LNCAP (cell line): ENCODE measurements around the gene ECD.

Experiments
- TF ChIP-seq, protein P1 (sequence below): fragments of 450-650 bp; IDR thresholded peaks from 2 replicates; pipeline ENCODE4 v1.5.1; 2017; ENCODE audit warnings: mild to moderate bottlenecking

Gene ECD

GRCh38 chr10:73167783-73168464 lies at the start of gene ECD, which contains the start of gene FAM149B1:
Gene ECD, minus strand, starts transcription at chr10:73168008. Its CDS starts 4,071 bp downstream, at chr10:73163937.
Gene FAM149B1, plus strand, starts transcription at chr10:73168119. Its CDS starts 221 bp downstream, at chr10:73168340.
- TF ChIP-seq, protein P1, sequence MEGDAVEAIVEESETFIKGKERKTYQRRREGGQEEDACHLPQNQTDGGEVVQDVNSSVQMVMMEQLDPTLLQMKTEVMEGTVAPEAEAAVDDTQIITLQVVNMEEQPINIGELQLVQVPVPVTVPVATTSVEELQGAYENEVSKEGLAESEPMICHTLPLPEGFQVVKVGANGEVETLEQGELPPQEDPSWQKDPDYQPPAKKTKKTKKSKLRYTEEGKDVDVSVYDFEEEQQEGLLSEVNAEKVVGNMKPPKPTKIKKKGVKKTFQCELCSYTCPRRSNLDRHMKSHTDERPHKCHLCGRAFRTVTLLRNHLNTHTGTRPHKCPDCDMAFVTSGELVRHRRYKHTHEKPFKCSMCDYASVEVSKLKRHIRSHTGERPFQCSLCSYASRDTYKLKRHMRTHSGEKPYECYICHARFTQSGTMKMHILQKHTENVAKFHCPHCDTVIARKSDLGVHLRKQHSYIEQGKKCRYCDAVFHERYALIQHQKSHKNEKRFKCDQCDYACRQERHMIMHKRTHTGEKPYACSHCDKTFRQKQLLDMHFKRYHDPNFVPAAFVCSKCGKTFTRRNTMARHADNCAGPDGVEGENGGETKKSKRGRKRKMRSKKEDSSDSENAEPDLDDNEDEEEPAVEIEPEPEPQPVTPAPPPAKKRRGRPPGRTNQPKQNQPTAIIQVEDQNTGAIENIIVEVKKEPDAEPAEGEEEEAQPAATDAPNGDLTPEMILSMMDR = no peak

- TF ChIP-seq, protein P1 = no peak
Observed at GRCh38 chr10:73215749-73216148, 47.9 kb upstream of the ECD start.

DNA sequence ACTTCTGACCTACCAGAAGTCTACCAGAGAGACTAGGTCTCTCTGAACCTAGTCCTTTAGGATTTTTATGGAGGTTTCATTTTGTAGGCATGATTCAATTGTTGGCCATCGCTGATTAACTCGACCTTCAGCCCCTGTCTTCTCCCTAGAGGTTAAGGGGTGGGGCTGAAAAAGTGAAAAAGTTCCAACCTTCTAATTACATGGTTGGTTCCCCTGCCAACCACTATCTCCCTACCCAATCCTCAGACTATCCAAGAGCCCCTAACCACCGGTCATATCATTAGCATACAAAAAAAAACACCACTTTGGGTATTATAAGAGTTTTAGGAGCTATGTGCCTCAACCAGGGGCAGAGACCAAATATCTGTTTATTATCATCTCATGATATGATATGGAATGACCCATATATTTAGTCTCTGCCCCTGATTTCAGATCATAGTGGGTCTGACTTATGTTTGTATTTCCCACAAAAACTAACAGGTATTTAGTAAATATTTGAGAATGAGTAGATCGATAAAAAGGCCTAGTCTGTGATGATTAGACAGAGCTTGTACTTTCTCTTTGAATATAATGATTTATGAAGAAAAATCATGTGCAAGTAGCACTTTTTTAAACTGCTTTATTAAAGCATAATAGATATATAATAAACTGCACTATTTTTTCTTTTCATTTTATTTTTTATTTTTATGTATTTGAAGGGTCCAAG lies 43.5 kb upstream of the ECD start:
- TF ChIP-seq, protein P1 = no peak

GRCh38 chr10:73210395-73211105 lies 42.7 kb upstream of the ECD start:
- TF ChIP-seq, protein P1 = no peak

DNA sequence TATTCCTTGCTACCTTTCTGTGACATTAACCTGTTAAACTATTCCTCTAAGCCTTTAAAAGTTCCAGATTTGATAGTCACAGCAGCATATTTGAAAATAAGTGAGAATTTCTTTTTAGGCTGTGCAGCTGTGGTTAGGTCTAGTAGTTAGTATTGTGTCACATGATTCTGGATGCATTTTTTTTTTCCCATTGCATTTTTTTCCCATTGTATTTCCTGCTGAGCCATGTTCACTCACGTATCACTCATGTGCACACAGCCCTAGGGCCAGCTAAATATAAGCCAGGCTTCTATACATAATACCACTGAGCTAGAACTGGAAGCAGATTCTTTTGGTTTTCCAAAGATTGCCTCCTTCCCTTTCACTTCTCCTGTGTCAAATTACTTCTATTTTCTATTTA lies 41.9 kb upstream of the ECD start:
- TF ChIP-seq, protein P1 = no peak

DNA sequence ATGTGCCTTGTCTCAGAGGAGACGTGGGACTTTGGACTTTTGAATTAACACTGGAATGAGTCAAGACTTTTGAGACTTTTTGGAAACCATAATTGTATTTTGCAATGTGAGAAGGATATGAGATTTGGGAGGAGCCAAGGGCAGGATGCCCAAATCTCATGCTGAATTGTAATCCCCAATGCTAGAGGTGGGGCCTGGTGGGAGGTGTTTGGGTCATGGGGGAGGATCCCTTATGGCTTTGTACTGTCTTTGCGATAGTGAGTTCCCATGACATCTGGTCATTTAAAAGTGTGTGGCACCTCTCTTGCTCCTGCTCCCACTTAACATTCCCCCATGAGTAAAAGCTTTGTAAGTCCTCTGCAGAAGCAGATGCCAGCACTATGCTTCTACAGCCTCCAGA lies 40.1 kb upstream of the ECD start:
- TF ChIP-seq, protein P1 = no peak

GRCh38 chr10:73206385-73206784 lies 38.6 kb upstream of the ECD start:
- TF ChIP-seq, protein P1 = no peak
